SK-N-MC (cell line): ENCODE results near the gene ACBD3.
A peak's percentile ranks its signal among the peaks of the same experiment; 100 is the strongest.

ENCODE experiments used
- DNase-seq: peaks from one replicate; pipeline ENCODE4 v3.0.0-alpha.2; 2011; ENCODE audit warnings: low read depth, low spot score
- H3K27ac ChIP-seq: fragments of 200-600 bp; sonication (generic); 2 replicates; pipeline ENCODE4 v1.5.1; 2016; ENCODE audit warnings: mixed run types
- H3K36me3 ChIP-seq: fragments of 200-600 bp; sonication (generic); 2 replicates; pipeline ENCODE4 v1.6.1; 2017; ENCODE audit warnings: antibody characterized with exemption, low read length, mixed read lengths; ENCODE audit not compliant: insufficient read depth
- H3K4me3 ChIP-seq: fragments of 200-600 bp; sonication (generic); 2 replicates; pipeline ENCODE4 v1.5.1; 2016
- H3K9ac ChIP-seq: fragments of 200-600 bp; sonication (generic); 2 replicates; pipeline ENCODE4 v1.8.0; 2017; ENCODE audit warnings: mixed run types, mixed read lengths; ENCODE audit not compliant: insufficient read length
- H3K9me3 ChIP-seq: fragments of 200-600 bp; sonication (generic); 2 replicates; pipeline ENCODE4 v1.6.1; 2017; ENCODE audit warnings: low read depth, mild to moderate bottlenecking, antibody characterized with exemption, low read length, moderate library complexity, mixed read lengths
- EZH2 ChIP-seq: fragments of 200-600 bp; sonication (generic); IDR thresholded peaks from one replicate; pipeline ENCODE4 v1.6.1; 2017; ENCODE audit warnings: antibody characterized with exemption
- FOXP2 ChIP-seq: optimal IDR thresholded peaks from 2 replicates; pipeline ENCODE3; 2011; ENCODE audit warnings: mild to moderate bottlenecking, moderate library complexity; ENCODE audit not compliant: insufficient read depth; ENCODE audit errors: extremely low read length, control extremely low read depth
- POLR2AphosphoS5 ChIP-seq: IDR thresholded peaks from 2 replicates; pipeline ENCODE4 v1.6.1; 2012; ENCODE audit warnings: mild to moderate bottlenecking, low read depth, low read length, borderline replicate concordance

Gene ACBD3

DNA sequence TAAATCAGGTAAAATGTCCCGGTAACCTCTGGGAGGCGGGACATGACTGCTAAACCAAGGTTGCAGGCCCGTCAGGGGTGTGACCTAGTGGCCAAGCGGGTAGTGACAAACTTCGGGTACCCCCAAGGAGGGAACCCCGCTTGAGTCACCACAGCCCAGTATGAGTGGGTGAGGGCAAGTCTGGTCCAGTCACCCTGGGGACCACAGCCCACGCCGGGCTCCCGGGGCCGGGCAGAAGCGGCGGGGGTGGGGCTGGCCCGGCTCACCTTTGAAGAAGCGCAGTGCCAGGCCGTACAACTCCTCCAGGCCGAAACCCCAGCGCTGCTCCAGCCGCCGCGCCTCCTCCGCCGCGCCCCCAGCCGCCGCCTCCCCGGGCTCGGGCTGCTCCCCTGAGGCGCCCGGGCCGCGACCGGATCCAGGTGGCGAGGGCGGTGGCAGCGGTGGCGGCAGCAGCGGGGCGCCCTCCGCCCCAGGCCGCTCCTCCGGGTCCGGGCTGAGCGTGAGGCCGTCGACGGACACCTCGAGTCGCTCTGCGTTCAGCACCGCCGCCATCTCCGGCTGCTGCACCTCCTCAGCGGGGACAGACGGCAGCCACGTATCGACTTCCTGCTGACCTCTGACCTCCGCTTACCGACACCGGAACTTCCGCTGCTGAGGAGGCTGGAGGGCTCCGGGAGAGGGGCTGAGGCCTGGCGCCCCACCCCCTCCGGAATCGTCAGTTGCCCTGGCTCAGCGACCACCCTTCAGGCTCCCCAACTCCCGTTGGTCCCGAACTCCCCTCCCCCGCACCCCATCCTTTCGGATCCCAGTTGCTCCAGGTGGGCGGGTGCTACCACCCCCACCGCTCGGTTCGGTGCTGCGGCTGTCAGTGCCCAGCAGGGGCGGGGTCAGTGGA, at the start of gene ACBD3:
Gene ACBD3 (minus strand): TSS at position 618 of the 895 bp plus-strand sequence. CDS start 66 bp downstream, at position 552.
- H3K9ac ChIP-seq = peak within 1 kb of the TSS; percentile 92
- H3K9me3 ChIP-seq = no peaks in the 10 kb centered on the region
- DNase-seq = no peak
- TF ChIP-seq POLR2AphosphoS5 (peak; percentile 90), EZH2 (no peak)
- peak within 1 kb of the TSS; percentile 94 for H3K4me3 ChIP-seq
- H3K36me3 ChIP-seq = peaks cover 11% of the 10 kb centered on the region
- peak within 1 kb of the TSS; percentile 63 for H3K27ac ChIP-seq

DNA sequence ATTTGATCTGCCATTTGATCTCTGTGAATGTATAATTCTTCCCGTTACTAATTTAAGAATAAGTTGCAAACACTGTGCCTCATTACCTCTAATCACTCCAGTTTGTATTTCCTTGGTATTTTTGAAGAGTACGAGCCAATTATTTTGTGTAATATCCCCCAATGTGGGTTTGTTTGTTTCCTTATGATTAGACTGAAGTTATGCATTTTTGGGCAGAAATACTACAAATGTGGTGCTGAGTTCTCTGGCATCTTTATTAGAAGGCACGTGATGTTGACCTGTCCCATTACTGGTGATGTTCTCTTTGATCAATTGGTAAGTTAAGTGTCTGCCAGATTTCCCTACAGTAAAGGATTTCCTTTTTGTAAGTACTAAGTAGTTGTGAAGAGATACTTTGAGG, 47.3 kb upstream of the ACBD3 start:
- Histone ChIP-seq H3K27ac (no peak overlapping the region; the same call in 1 of the 2 replicates), H3K4me3 (no peak overlapping the region), H3K36me3 (peaks cover 53% of the 10 kb centered on the region), H3K9me3 (no peaks in the 10 kb centered on the region), H3K9ac (no peak overlapping the region)
- no peak for TF ChIP-seq FOXP2
- TF ChIP-seq EZH2 = no peak
- TF ChIP-seq POLR2AphosphoS5 = no peak
- DNase-seq = no peak

DNA sequence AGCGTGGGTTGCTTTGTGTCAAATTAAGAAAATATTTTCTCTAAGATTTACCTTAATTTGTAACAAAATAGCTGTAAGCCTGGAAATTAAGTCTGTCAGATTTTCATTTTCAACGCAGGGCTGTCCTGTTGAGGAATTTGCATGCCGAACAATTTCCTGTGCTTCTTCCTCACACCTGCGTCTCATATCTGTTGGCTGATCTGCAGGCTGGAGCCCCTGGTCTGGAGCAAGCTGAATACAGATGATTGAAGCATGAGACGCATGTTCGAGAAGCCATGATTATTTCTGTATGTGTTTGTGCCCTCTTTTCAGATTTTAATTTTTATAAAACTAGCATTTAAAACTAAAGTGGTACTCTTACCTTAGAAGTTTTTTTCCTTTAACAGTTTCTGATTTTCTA, 46.8 kb upstream of the ACBD3 start:
- no peak for TF ChIP-seq EZH2
- TF ChIP-seq POLR2AphosphoS5 = no peak
- TF ChIP-seq FOXP2 = no peak
- peak overlapping the region; percentile 45 for H3K9ac ChIP-seq
- H3K4me3 ChIP-seq = no peak overlapping the region
- no peak for DNase-seq
- peaks cover 48% of the 10 kb centered on the region for H3K36me3 ChIP-seq
- H3K27ac ChIP-seq = 0 out of 2 replicates have a peak overlapping the region, but pooled peaks have one; percentile 6
- no peaks in the 10 kb centered on the region for H3K9me3 ChIP-seq

DNA sequence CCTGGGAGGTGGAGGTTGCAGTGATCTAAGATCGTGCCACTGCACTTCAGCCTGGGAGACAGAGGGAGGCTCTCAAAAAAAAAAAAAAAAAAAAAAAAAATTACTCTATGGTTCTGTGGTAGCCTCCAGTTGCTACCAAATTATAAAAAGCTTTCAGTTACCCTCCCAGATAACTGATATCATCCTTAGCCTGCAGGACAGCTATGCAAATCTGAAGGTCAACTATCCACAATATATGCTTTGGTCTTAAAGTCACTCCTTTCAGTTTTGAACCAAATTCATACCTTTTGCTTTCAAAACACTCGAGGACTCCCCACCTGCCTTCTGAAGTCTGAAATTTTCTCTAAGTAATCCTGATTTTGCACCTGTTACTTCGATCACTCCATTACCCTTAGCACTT, 40.1 kb upstream of the ACBD3 start:
- H3K9ac ChIP-seq = no peak overlapping the region
- TF ChIP-seq POLR2AphosphoS5 = no peak
- no peak for TF ChIP-seq EZH2
- no peak for TF ChIP-seq FOXP2
- no peaks in the 10 kb centered on the region for H3K9me3 ChIP-seq
- H3K36me3 ChIP-seq = peaks cover 8% of the 10 kb centered on the region; the same call in 1 of the 2 replicates
- H3K27ac ChIP-seq = no peak overlapping the region
- DNase-seq = no peak
- no peak overlapping the region for H3K4me3 ChIP-seq

DNA sequence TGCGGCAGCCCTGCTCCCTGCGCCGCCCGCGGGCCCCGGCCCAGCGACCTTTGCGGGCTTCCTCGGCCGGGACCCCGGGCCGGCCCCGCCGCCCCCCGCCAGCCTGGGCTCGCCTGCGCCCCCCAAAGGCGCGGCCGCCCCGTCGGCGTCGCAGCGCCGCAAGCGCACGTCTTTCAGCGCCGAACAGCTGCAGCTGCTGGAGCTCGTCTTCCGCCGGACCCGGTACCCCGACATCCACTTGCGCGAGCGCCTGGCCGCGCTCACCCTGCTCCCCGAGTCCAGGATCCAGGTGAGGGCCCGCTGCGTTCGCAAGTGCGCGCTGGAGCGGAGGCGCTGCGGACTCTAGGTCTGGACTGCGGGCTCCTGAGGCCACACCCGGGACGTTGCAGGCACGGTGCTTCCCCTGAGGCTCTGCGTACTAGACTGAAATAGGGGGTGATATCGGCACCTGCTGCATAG, 37.3 kb upstream of the ACBD3 start:
- Histone ChIP-seq H3K27ac (no peak overlapping the region), H3K9me3 (no peaks in the 10 kb centered on the region), H3K36me3 (no peaks in the 10 kb centered on the region), H3K9ac (no peak overlapping the region), H3K4me3 (peak overlapping the region; percentile 74)
- no peak for TF ChIP-seq EZH2
- TF ChIP-seq POLR2AphosphoS5 = no peak
- TF ChIP-seq FOXP2 = no peak
- no peak for DNase-seq

DNA sequence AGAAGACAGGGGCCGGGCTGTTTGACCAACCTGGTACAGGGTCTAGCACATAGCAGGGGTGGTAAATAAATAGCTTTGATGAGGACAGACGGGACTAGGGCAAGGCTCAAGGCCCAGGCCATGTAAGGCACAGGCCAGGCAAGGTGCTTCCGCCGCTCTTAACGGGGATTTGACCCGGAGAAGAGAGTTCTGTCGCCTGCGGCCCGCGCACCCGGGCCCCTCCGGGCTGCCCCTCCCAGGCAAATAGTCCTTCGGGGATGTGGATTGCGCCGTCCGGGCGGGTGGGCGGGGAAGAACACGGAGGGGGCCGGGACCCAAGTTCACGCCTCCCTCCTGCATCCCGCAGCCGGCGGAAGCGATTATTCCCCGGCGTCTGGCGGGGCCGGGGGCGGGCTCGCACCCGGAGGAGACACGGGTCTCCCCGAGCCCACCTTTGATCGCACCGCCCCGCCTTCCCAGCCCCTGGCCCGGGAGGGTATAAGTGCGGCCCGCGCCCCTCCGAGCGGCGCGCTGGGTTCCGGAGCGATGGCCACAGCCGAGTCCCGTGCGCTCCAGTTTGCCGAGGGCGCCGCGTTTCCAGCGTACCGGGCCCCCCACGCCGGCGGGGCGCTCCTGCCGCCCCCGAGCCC, 36.7 kb upstream of the ACBD3 start, which contains the start of gene MIXL1:
Gene MIXL1 (plus strand): TSS at position 508 of the 629 bp plus-strand sequence. CDS start 18 bp downstream, at position 526.
- Histone ChIP-seq H3K27ac (no peak within 1 kb of the TSS), H3K36me3 (no peaks in the 10 kb centered on the region), H3K9ac (no peak within 1 kb of the TSS), H3K9me3 (no peaks in the 10 kb centered on the region), H3K4me3 (peak within 1 kb of the TSS; percentile 74)
- no peak for TF ChIP-seq EZH2
- no peak for TF ChIP-seq POLR2AphosphoS5
- no peak for TF ChIP-seq FOXP2
- no peak for DNase-seq

DNA sequence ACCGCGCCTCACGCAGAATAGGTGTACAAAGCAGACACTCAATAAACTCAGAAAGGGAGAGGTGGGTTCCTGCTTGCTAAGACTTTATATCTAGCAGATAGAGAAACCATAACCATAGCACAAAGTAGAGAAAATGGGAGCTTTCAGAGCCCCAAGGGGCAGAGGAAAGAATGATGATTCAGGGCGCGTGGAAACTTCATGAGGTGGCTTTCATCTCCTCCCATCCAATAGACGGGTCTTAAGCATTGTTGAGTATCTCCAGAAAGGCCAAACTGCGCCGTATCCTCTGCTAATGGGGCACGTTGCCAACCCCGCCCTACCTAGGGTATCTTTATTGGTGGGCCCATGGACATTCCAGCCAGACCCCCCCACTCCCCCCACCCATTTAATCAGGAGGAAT, 36.1 kb upstream of the ACBD3 start:
- DNase-seq = no peak
- H3K9ac ChIP-seq = no peak overlapping the region
- H3K36me3 ChIP-seq = no peaks in the 10 kb centered on the region
- TF ChIP-seq FOXP2 (no peak), EZH2 (no peak), POLR2AphosphoS5 (no peak)
- no peak overlapping the region for H3K27ac ChIP-seq
- no peak overlapping the region for H3K4me3 ChIP-seq
- no peaks in the 10 kb centered on the region for H3K9me3 ChIP-seq

DNA sequence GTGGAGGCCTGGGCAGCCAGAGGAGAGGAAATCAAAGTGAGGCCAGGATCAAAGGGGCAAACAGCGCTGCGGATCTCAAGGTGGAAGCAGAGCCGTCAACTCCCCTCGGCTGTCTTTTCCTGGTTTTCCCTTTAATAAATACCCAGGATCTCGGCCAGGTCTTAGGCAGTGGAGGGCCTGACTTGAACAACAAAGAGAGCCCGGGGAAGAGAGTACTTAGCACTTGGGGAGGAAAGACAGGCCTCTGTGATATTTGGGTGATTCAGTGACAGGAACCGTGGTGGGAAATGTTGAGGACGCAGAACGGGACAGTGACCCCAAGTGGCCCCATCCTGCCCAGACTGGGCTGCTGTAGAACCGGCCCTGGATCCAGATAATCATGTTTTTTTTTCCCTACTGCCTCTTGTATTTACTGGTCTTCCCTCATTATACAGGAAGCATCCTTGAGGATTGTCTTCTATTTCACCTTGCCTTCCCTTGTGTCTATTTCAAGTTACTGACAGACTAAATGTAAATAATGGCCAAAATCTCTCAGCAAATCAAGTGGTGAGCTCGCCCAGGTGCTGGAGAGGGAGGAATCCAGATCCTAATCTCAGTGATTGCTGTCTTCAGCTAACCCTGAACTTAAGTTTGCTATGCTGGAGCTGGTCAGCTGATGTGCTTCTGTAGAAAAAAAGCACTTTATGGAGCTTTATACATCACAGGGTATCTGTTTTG, 34.1 kb upstream of the ACBD3 start:
- Histone ChIP-seq H3K9ac (no peak overlapping the region), H3K36me3 (no peaks in the 10 kb centered on the region), H3K27ac (no peak overlapping the region), H3K9me3 (no peaks in the 10 kb centered on the region), H3K4me3 (no peak overlapping the region)
- DNase-seq = no peak
- TF ChIP-seq FOXP2 (no peak), EZH2 (no peak), POLR2AphosphoS5 (no peak)
